HepG2 (cell line): Measurements from ENCODE around the gene AGBL1.

Source experiments
- CTCF ChIP-seq: sonication (generic); formaldehyde crosslinking; IDR thresholded peaks from 2 replicates; pipeline ENCODE4 v1.5.0; 2020; ENCODE audit warnings: mild to moderate bottlenecking, missing genetic modification reagents, moderate library complexity
- FOXA1 ChIP-seq, 2 experiments: fragments of 450-650 bp in 1 of 2; sonication (generic) in 1 of 2; formaldehyde crosslinking in 1 of 2; IDR thresholded peaks; 2 replicates each; pipeline versions ENCODE4 v1.4.0 to v1.6.1; 2016 to 2020; ENCODE audit warnings: missing genetic modification reagents in 1 of 2
- HDAC6 ChIP-seq: fragments of 200-600 bp; sonication (generic); IDR thresholded peaks from 2 replicates; pipeline ENCODE4 v1.7.0; 2017; ENCODE audit warnings: mild to moderate bottlenecking, antibody characterized with exemption, low read length, low read depth
- MBNL3 ChIP-seq: fragments of 250-450 bp; sonication (Bioruptor Pico); conservative IDR thresholded peaks from 2 replicates; pipeline ENCODE4 v1.8.0; 2022; ENCODE audit warnings: mild to moderate bottlenecking, inconsistent platforms
- NFYB ChIP-seq: sonication (generic); formaldehyde crosslinking; IDR thresholded peaks from 2 replicates; pipeline ENCODE4 v1.4.0; 2020; ENCODE audit warnings: missing genetic modification reagents
- YY1 ChIP-seq: IDR thresholded peaks from 2 replicates; pipeline ENCODE4 v1.6.1; 2011; ENCODE audit warnings: low read length, low read depth, moderate library complexity, mild to moderate bottlenecking; ENCODE audit not compliant: insufficient read depth, insufficient replicate concordance
- ZBTB7A ChIP-seq: sonication (generic); formaldehyde crosslinking; IDR thresholded peaks from 2 replicates; pipeline ENCODE4 v1.8.0; 2022; ENCODE audit warnings: mild to moderate bottlenecking, missing genetic modification reagents
- ZKSCAN8 ChIP-seq: IDR thresholded peaks from 2 replicates; pipeline ENCODE4 v1.6.1; 2016; ENCODE audit warnings: borderline replicate concordance, missing genetic modification reagents, missing compliant biosample characterization
- ZNF253 ChIP-seq: sonication (generic); formaldehyde crosslinking; IDR thresholded peaks from 2 replicates; pipeline ENCODE4 v1.8.0; 2022; ENCODE audit warnings: mild to moderate bottlenecking, missing genetic modification reagents, borderline replicate concordance
- ZNF354B ChIP-seq: sonication (generic); formaldehyde crosslinking; IDR thresholded peaks from 2 replicates; pipeline ENCODE4 v1.8.0; 2022; ENCODE audit warnings: mild to moderate bottlenecking, missing genetic modification reagents
- ZSCAN29 ChIP-seq: sonication (generic); formaldehyde crosslinking; conservative IDR thresholded peaks from 2 replicates; pipeline ENCODE4 v1.4.0; 2020; ENCODE audit warnings: mild to moderate bottlenecking, missing genetic modification reagents
- TF ChIP-seq, protein P1 (sequence below): IDR thresholded peaks from 2 replicates; pipeline ENCODE4 v1.6.1; 2012; ENCODE audit warnings: inconsistent platforms
- TF ChIP-seq, protein P2 (sequence below): sonication (generic); formaldehyde crosslinking; IDR thresholded peaks from 2 replicates; pipeline ENCODE4 v1.9.0; 2022; ENCODE audit warnings: low read depth, missing genetic modification reagents
- TF ChIP-seq, protein P3 (sequence below): sonication (generic); formaldehyde crosslinking; IDR thresholded peaks from 2 replicates; pipeline ENCODE4 v1.4.0; 2020; ENCODE audit warnings: missing genetic modification reagents

DNA sequence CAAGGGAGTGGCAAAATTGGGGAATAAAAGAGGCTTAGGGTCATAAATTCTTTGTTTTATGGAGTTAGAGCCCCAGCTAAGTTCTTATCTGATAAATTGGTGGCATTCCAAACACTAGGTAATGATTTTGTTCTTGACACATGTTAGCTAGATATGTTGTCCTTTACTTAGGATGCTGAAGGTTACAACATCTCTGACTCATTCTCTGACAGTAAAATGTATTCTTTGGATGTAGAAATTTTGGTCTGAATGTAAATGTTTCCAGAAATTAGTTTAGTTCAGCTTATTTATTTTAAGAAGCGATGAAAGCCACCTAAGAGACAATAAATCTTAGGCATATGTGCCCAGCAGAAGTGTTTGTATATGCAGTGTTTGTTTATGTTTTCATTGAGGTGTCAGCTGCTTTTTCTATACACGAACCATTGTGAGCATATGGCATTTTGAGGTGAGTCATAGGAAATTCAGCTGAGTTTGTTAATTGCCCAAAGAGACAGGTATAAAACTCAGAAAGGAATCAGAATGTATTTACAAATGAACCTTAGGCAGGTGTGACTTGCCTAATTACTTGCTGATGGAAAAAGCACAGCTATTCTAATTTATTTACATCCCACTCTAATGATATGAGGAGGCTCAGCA is 247.7 kb downstream of the AGBL1 start:
- no peak for TF ChIP-seq HDAC6
- no peak for TF ChIP-seq YY1
- TF ChIP-seq MBNL3 (CRISPR knock-in tag), result no peak
- TF ChIP-seq, protein P1, sequence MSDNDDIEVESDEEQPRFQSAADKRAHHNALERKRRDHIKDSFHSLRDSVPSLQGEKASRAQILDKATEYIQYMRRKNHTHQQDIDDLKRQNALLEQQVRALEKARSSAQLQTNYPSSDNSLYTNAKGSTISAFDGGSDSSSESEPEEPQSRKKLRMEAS, result no peak
- TF ChIP-seq ZBTB7A, result no peak
- no peak for TF ChIP-seq ZSCAN29
- no peak for TF ChIP-seq CTCF (CRISPR knock-in tag)
- TF ChIP-seq, protein P2, sequence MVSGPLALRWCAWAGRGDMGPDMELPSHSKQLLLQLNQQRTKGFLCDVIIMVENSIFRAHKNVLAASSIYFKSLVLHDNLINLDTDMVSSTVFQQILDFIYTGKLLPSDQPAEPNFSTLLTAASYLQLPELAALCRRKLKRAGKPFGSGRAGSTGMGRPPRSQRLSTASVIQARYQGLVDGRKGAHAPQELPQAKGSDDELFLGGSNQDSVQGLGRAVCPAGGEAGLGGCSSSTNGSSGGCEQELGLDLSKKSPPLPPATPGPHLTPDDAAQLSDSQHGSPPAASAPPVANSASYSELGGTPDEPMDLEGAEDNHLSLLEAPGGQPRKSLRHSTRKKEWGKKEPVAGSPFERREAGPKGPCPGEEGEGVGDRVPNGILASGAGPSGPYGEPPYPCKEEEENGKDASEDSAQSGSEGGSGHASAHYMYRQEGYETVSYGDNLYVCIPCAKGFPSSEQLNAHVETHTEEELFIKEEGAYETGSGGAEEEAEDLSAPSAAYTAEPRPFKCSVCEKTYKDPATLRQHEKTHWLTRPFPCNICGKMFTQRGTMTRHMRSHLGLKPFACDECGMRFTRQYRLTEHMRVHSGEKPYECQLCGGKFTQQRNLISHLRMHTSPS (CRISPR knock-in tag), result no peak
- TF ChIP-seq NFYB (CRISPR knock-in tag), result no peak
- TF ChIP-seq FOXA1 (IDR thresholded peaks at IDR 0.05), result no peak
- TF ChIP-seq FOXA1 (CRISPR knock-in tag; IDR thresholded peaks at IDR 0.05), result no peak
- TF ChIP-seq ZKSCAN8 (CRISPR knock-in tag), result no peak
- no peak for TF ChIP-seq ZNF253
- TF ChIP-seq, protein P3, sequence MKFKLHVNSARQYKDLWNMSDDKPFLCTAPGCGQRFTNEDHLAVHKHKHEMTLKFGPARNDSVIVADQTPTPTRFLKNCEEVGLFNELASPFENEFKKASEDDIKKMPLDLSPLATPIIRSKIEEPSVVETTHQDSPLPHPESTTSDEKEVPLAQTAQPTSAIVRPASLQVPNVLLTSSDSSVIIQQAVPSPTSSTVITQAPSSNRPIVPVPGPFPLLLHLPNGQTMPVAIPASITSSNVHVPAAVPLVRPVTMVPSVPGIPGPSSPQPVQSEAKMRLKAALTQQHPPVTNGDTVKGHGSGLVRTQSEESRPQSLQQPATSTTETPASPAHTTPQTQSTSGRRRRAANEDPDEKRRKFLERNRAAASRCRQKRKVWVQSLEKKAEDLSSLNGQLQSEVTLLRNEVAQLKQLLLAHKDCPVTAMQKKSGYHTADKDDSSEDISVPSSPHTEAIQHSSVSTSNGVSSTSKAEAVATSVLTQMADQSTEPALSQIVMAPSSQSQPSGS, result no peak
- TF ChIP-seq ZNF354B (CRISPR knock-in tag), result no peak
